ENCODE results near the gene LRRC74B.
"Not testable (repeated sequence)": the region's sequence is repeated elsewhere in the genome, so short reads cannot be mapped to it uniquely, and the experiment has no call there.

The LRRC74B gene

DNA sequence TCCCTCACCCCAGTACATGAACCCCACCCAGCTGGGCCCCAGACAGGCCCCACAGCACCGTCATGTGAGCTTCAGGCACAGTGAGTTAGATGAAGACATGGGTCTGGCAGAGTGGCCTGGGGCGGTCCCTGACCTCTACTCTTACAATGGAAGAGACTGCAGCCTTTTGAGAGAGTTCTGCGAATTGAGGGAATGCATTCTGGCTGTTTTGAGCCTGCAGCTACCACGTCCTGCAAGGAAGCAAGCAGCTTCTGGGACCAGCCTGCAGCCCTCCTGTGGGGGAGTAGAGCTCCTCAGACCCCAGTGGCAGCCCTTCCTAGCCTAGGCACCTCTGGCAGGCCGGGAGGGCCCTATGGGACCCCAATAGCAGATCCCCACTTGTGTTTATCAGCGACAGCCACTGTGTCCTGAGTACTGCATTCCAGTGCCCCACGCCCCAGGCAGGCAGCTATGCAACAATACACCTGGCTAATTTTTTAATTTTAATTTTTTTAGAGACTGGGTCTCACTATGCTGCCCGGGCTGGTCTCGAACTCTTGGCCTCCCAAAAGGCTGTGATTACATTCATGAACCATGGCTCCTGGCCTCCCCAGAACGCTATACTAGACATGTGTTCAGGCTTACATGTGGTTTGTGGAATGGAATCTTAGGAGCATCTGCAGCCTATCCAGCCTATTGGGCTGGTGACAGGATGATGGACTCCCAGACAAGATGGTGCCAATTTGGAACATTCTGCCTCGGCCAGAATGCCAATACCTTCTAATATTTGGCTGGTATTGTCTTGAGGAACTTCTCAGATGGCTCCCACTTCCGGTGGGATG is 12.7 kb upstream of the LRRC74B start:
- DNase-seq: no peak

DNA sequence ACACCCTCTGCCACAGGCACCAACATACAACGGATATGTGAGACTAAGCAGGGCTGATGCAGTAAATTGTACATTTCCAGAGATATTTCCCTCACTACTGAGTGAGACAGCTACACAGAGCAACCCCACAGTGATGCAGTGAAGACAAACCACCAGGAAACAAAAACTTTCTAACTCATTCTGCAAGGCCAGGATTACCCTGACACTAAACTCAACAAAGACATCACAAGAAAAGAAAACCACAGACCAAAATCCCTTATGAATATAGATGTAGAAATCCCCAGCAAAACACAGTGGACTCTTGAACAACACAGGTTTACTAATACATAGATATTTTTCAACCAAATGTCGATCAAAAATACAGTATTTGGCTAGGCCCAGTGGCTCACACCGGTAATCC is 11.9 kb upstream of the LRRC74B start:
- DNase-seq: no peak

GRCh38 chr22:21034989-21035388 is 10.8 kb upstream of the LRRC74B start:
- DNase-seq: no peak

GRCh38 chr22:21038405-21038804 is 7.3 kb upstream of the LRRC74B start:
- no peak for DNase-seq

DNA sequence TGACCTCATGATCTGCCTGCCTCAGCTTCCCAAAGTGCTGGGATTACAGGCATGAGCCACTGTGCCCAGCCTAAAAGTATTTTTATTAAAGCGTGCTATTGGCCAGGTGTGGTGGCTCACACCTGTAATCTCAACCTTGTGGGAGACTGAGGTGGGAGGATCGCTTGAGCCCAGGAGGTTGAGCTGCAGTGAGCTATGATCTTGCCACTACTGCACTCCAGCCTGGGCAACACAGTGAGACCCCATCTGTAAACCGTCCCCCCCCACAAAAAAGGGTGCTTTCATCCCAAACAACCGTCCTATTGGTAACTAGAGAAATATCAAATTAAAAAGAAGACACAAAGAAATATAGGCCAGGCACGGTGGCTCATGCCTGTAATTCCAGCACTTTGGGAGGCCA is 6.6 kb upstream of the LRRC74B start:
- not testable (repeated sequence) for DNase-seq

- DNase-seq: no peak
Measured at GRCh38 chr22:21041937-21042336, 3.8 kb upstream of the LRRC74B start.

- DNase-seq: no peak
Measured at GRCh38 chr22:21042978-21043859, 2.5 kb upstream of the LRRC74B start.

DNA sequence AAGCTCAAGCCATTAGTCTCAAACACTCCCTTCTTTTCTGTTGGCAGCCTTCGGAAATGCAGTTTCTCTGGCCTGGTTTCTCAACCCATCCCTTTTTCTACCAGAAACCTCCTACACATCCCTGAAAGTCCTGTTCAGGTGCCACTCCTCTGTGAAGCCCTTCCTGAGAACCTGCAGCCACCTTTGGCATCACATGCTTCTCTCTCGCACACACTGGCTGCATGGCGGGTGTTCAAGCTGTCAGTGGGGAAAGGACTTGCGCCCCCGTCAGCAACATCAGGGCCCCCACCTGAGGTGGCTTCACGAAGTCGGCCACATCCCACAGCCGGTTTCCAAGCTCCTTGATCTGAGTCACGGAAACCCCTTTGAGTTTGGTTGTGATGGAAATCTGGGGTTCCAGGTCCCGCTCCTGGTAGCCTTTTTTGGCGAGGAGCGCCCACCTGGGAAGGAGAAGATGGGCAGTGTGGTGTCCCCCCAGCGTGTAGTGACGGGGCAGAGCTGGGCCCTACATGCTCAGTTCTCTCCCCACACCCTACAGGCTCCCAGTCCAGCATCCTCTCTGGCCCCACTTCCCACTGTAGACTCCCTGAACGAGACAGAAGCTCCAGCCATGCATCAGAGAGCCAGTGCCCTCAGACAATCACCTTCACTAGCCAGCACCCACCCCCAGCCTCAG is 1.7 kb upstream of the LRRC74B start:
- no peak for DNase-seq

GRCh38 chr22:21044931-21045584 is 688 bp upstream of the LRRC74B start:
- DNase-seq: no peak

GRCh38 chr22:21047035-21047661 is 1.4 kb downstream of the LRRC74B start:
- no peak for DNase-seq

DNA sequence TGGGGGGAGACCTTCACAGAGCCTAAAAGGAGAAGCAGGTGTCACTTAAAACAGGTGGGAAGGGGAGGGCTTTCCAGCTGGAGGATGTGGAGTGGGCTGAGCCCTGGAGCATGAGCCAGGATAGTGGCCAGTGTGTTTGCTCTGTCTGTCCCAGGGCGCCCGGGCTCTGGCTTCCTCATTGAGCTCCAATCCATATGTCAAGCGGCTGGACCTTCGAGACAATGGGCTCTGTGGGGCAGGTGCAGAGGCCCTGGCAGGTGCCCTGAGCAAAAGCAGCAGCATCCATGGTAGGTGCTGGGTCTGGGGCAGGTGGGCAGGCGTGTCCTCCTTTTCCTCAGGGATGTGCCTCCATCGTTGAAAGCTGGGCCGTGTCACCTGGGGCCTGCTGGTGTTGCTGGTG is 2.0 kb downstream of the LRRC74B start:
- DNase-seq: no peak

DNA sequence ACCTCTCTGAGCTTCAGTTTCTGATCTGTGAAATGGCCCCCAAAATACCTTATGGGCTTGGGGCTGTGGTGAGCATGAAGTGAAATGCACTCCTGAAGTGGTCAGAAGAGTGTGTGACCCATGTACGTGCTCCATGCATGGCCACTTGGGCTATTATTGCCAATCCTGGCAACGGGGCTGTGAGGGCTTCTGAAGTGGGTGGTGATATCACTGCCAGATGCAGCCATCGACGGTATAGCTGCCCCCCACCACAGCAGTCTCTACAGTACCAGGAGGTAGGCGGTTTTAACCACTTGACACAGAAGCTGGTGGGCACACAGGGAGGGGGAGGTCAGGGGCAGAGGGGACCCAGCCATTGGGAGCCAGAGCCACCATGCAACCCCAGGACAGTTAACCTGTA is 2.7 kb downstream of the LRRC74B start:
- not testable (repeated sequence) for DNase-seq

- not testable (repeated sequence) for DNase-seq
Measured at GRCh38 chr22:21048965-21049364, 3.2 kb downstream of the LRRC74B start.

DNA sequence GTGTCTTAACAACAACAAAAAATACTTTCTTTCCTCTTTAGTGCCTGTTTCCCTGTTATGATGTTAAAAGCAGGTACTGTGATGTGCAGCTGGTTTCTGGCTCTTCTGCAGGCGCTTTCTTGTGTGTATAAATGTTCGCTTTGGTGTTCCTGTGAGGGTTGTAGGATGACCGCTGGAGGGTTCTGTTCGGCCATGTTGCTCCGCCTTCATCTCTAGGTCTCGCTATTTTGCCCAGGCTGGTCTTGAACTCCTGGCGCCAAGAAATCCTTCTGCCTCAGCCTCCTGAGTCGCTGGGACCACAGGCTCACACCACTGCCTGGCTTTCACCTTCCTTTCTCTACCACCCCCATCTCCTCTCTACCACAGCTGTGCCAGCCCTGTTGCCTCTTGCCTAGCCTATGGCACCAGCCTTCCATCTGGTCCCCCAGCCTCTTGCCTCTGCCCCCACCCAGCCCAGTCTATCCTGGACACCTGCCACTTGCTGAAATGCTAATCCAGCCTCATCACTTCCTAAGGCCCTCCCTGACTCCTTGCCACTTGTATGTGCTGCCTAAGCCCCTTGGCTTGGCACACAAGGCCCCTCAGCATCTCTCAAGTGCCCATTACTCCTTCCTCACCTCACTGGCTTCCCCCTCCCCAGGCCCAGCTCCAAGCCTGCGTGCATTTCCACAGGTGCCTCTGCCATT is 5.5 kb downstream of the LRRC74B start:
- no peak for DNase-seq

GRCh38 chr22:21051831-21052400 is 6.2 kb downstream of the LRRC74B start:
- no peak for DNase-seq

GRCh38 chr22:21052715-21053459 is 7.1 kb downstream of the LRRC74B start:
- DNase-seq: no peak

DNA sequence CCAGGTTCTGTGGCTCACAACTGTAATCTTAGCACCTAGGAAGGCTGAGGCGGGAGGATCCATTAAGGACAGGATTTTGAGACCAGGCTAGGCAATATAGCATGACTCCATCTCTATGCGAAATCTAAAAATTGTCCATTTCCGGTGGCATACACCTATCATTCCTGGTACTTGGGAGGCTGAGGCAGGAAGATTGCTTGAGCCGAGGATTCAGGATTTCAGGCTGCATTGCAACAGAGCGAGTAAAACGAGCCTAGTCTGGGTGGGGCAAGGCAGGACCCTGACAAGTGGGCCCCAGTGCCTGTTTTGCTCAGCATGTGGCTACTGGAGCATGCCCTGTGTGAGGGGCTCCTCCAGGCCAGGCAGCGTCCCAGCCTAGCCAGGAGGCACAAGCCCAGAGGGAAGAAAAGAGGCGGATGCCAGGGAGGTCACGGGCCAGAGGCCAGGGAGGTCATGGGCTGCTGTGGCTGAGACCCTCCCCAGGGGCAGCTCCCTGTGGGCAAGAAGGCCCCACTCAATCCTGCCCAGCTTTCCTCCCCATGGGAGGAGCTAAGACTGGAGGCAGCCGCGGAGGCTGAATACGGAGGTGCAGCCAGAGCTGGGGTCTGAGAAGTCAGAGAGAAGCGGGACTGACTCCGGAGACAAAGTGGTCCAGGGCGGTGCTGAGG is 8.4 kb downstream of the LRRC74B start:
- no peak for DNase-seq

DNA sequence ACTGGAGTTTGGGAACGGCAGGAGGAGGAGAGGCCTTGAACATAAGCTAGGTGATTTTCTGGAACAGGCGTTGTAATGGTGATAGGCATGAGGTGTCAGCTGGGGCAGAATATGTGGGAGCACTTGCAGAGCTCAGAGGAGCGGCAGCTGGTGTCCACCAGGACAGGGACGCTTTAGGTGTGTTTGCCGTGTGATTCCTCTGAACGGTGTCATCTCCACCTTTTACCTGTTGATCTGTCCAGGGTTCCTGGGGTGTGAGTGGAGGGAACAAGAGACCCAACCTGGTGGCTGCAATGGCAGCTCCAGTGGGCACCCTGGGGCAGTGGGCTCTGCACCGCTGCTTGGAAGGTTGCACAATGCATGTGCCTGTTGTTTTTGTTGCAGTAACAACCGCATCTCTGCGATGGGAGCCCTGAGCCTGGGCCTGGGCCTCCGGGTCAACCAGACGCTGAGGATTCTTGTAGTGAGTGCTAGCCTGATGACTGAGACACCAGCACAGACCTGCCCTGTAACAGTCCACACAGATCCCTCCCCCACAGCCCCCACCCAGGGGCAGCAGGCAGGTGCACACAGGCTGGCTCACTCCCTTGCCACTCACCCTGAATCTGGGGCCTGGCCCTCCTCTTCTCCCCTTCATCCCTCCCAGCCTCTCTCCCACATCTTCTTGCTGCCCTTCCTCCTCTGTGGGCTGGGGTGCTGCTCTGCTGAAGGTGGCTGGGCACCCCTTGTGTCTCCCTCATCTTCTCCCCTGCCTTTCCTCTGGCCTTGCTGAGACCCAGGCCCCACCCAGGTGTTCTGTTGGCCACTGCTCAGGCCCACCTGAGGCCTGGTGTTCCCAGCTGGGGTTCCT is 9.2 kb downstream of the LRRC74B start:
- DNase-seq: no peak

GRCh38 chr22:21055564-21055834 is 9.8 kb downstream of the LRRC74B start:
- DNase-seq: no peak
